OCI-LY1 (cell line): ENCODE results near the gene TNS3.

ENCODE experiments used
- CTCF ChIP-seq: fragments of 200-600 bp; sonication (generic), shearing (Covaris generic); IDR thresholded peaks from 2 replicates; pipeline ENCODE4 v1.5.1; 2017; ENCODE audit warnings: mild to moderate bottlenecking, antibody characterized with exemption, low read length, moderate library complexity, mixed read lengths
- EZH2 ChIP-seq: fragments of 200-600 bp; sonication (generic), shearing (Covaris generic); IDR thresholded peaks from 2 replicates; pipeline ENCODE4 v1.8.0; 2017; ENCODE audit warnings: borderline replicate concordance, mixed run types, mild to moderate bottlenecking, antibody characterized with exemption, low read length, moderate library complexity, mixed read lengths

- TF ChIP-seq CTCF = no peak
- no peak for TF ChIP-seq EZH2
Observed at GRCh38 chr7:47624689-47625088, 42.8 kb upstream of the TNS3 start.
